Progenitor cell of endocrine pancreas (in vitro differentiated cells): Measurements from ENCODE around the gene COL27A1. TPM values are rescaled to one million over a fixed set of nuclear protein-coding genes. Genes with fewer than 3 reads are reported as not detected.
A peak's percentile ranks its signal among the peaks of the same experiment; 100 is the strongest.

ENCODE experiments used
- DNase-seq: peaks from one replicate; pipeline ENCODE4 v3.0.0; 2021; ENCODE audit warnings: low spot score; ENCODE audit not compliant: unreplicated experiment
- H3K27ac Mint-ChIP-seq: 2 replicates; pipeline ENCODE4 v1.8.0; 2021; ENCODE audit warnings: mild to moderate bottlenecking, moderate library complexity, mixed read lengths
- H3K27me3 Mint-ChIP-seq: 2 replicates; pipeline ENCODE4 v1.8.0; 2021; ENCODE audit warnings: mixed read lengths
- H3K36me3 Mint-ChIP-seq: 2 replicates; pipeline ENCODE4 v1.8.0; 2022; ENCODE audit warnings: mixed read lengths; ENCODE audit not compliant: insufficient read depth
- H3K4me1 Mint-ChIP-seq: 2 replicates; pipeline ENCODE4 v1.8.0; 2021; ENCODE audit warnings: low read depth, mixed read lengths
- H3K4me3 Mint-ChIP-seq: 2 replicates; pipeline ENCODE4 v1.8.0; 2021; ENCODE audit warnings: low read depth, mild to moderate bottlenecking, moderate library complexity, mixed read lengths
- H3K9me3 Mint-ChIP-seq: 2 replicates; pipeline ENCODE4 v1.8.0; 2021; ENCODE audit warnings: low read depth, mixed read lengths
- total RNA-seq: library from RNA; stranded (reverse); gene quantifications from 2 replicates; pipeline ENCODE4 v1.2.1, GENCODE V29; 2021
- TF ChIP-seq, protein P1 (sequence below): fragments of 200-600 bp; sonication (generic); IDR thresholded peaks from one replicate; pipeline ENCODE4 v1.5.0; 2021; ENCODE audit warnings: antibody characterized with exemption, mild to moderate bottlenecking; ENCODE audit not compliant: unreplicated experiment

Gene COL27A1
- total RNA-seq, 1 donor from 2014 or later = 178 TPM

DNA sequence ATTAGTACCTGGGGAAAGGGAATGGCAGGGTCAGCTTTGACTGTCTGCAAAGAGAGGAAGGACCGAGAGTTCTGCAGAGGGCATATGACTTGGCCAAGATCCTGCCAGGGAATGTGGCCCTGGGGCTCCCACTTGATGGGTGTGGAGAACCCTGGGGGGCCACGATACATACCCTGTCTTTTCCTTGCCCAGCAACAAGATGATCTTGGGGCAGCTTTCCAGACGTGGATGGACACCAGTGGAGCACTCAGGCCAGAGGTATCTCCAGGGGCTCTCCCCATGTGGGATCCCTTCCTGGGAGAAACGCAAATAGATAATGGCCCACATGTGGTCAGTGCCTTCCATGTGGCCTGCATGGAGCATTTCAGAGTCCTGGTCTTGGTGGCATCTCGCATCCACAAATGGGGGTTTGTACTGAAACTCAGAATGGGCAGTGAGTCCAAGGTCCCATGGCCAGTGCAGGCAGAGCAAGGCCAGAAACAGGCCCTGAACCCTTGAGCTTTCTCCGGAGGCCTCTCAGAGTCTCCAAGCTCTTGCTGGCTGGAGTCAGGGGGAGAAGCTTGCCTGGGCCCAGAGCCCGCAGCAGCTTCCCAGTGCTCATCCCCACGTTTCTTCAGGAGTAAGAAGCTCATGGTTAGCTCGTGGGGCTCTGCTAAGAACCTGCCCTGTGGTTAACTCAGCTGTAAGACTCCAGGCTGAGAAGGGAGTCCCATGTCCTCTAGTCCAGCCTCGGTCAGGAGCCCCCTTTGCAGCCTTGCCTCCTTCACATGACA is 149.3 kb downstream of the COL27A1 start:
- DNase-seq = no peak
- H3K4me3 Mint-ChIP-seq = no peak overlapping the region
- no peaks in the 10 kb centered on the region for H3K27me3 Mint-ChIP-seq
- H3K36me3 Mint-ChIP-seq = peaks cover 10% of the 10 kb centered on the region
- no peaks in the 10 kb centered on the region for H3K4me1 Mint-ChIP-seq
- TF ChIP-seq, protein P1, sequence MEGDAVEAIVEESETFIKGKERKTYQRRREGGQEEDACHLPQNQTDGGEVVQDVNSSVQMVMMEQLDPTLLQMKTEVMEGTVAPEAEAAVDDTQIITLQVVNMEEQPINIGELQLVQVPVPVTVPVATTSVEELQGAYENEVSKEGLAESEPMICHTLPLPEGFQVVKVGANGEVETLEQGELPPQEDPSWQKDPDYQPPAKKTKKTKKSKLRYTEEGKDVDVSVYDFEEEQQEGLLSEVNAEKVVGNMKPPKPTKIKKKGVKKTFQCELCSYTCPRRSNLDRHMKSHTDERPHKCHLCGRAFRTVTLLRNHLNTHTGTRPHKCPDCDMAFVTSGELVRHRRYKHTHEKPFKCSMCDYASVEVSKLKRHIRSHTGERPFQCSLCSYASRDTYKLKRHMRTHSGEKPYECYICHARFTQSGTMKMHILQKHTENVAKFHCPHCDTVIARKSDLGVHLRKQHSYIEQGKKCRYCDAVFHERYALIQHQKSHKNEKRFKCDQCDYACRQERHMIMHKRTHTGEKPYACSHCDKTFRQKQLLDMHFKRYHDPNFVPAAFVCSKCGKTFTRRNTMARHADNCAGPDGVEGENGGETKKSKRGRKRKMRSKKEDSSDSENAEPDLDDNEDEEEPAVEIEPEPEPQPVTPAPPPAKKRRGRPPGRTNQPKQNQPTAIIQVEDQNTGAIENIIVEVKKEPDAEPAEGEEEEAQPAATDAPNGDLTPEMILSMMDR = no peak
- H3K9me3 Mint-ChIP-seq = no peaks in the 10 kb centered on the region
- no peak overlapping the region for H3K27ac Mint-ChIP-seq

DNA sequence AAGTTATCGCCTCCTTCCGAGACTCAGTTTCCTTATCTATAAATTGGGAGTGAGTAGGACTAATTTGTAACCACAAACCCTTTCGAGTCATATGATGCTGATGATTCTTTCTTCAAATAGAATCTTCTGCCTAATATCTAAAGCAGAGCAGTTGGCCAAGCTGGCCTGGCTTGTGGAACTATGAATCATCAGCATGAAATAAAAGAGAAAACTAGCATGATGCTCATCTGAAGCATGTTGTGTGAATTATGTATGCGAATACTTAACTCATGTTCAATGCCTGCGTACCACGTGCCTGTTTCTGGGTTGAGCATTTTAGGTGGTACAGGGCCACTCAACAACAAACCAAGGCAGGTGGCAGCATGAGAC is 152.5 kb downstream of the COL27A1 start:
- Mint-ChIP-seq H3K4me1 (no peaks in the 10 kb centered on the region), H3K4me3 (no peak overlapping the region), H3K36me3 (peaks cover 14% of the 10 kb centered on the region), H3K27me3 (no peaks in the 10 kb centered on the region), H3K27ac (no peak overlapping the region), H3K9me3 (no peaks in the 10 kb centered on the region)
- DNase-seq = no peak
- TF ChIP-seq, protein P1 = no peak

DNA sequence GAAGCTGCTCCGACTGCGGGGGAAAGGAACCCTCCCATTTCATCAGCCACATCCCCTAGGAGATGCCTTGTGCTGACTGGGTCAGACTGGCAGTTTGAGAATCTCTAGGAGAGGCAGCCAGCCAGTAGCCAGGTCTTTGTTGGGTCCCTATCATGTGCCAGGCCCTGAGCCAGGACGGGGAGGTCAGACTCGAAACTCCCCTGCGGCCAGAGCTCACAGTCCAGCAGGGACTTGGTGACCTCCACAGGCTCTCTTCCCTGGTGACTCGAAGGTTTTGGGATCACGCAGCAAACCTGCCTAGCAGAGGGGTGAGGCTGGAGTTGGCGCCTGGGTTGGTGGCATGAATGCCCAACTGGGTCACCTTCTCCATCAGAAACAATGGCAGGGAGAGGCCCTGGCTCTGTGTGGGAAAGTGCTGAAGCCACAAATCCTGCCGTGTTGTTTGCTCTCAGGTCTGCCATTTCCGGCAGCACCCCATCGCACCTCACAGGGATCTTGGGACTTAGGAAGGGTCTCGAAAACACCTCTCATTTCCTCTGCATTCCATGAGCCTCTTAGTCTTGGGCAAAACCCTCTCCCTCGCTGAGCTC is 153.1 kb downstream of the COL27A1 start:
- Mint-ChIP-seq H3K27me3 (no peaks in the 10 kb centered on the region), H3K4me3 (no peak overlapping the region), H3K27ac (no peak overlapping the region), H3K36me3 (peaks cover 14% of the 10 kb centered on the region), H3K4me1 (no peaks in the 10 kb centered on the region), H3K9me3 (no peaks in the 10 kb centered on the region)
- TF ChIP-seq, protein P1 = no peak
- DNase-seq = no peak

DNA sequence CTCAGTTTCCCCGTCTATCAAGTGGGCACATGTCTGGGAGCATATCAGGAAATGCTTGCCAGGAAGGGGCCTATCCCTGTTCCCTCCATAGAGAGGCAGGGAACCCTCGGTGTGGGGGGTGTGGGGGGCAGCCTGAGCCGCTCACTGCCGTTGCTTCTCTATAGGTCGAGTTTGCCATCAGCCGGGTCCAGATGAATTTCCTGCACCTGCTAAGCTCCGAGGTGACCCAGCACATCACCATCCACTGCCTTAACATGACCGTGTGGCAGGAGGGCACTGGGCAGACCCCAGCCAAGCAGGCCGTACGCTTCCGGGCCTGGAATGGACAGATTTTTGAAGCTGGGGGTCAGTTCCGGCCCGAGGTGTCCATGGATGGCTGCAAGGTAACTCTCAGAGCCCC is 153.8 kb downstream of the COL27A1 start:
- Mint-ChIP-seq H3K9me3 (no peaks in the 10 kb centered on the region), H3K4me3 (no peak overlapping the region), H3K27ac (no peak overlapping the region), H3K27me3 (no peaks in the 10 kb centered on the region), H3K4me1 (no peaks in the 10 kb centered on the region), H3K36me3 (peaks cover 14% of the 10 kb centered on the region)
- TF ChIP-seq, protein P1 = no peak
- DNase-seq = no peak

DNA sequence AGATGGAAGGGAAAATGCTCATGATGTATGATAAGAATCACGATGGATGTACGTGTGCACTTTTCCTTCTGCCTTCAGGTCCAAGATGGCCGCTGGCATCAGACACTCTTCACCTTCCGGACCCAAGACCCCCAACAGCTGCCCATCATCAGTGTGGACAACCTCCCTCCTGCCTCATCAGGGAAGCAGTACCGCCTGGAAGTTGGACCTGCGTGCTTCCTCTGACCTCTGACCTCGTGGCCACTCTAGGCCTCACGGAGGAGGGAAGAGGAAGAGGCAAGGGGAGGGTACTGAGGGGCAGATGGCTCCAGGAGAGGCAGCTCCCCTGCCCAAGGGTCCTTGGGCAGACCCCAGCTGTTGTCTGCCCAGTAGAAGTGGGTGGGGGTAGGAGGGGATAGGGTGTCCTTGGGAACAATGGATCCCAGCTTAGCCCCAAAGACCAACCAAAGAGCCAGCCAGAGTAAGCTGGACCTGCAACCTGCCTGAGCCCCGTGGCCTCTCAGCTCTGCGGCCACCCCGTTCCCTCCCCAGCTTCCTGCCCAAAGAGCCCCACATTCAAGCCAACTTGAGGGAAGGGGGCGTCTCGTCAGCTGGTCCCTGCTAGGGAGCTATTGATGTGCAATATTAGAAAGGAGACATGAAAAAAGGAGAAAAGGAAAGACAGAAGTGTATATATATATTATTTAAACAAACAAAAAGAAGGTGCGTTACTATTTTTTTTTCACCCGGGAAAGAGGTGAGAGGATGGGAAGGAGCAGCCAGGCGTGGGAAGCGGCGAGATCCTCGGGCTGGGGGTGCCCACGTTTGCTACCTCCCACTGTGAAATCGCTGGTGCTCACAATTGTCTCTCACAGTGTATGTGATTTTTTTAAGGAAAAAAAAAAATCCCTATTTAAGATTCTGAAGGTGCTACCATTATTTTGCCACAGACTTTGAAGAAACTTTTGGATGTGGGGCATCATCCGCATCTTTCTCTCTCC is 155.4 kb downstream of the COL27A1 start:
- Mint-ChIP-seq H3K36me3 (peaks cover 14% of the 10 kb centered on the region), H3K4me3 (no peak overlapping the region), H3K4me1 (no peaks in the 10 kb centered on the region), H3K27ac (peak overlapping the region; percentile 59), H3K9me3 (no peaks in the 10 kb centered on the region), H3K27me3 (no peaks in the 10 kb centered on the region)
- TF ChIP-seq, protein P1 = no peak
- no peak for DNase-seq
